Skeletal muscle satellite cell (primary cell): ENCODE measurements around the gene GAGE13.
"Not testable (repeated sequence)": the region's sequence is repeated elsewhere in the genome, so short reads cannot be mapped to it uniquely, and the experiment has no call there.

Source experiments
- H3K27me3 ChIP-seq: 2 replicates; pipeline ENCODE4 v1.7.0; 2013; ENCODE audit warnings: low read length; ENCODE audit not compliant: control insufficient read depth, insufficient read depth
- H3K36me3 ChIP-seq: 2 replicates; pipeline ENCODE4 v1.7.0; 2013; ENCODE audit warnings: mild to moderate bottlenecking, control low read depth, low read length; ENCODE audit not compliant: insufficient read depth
- H3K4me1 ChIP-seq: 2 replicates; pipeline ENCODE4 v1.7.0; 2013; ENCODE audit warnings: low read length; ENCODE audit not compliant: control insufficient read depth, insufficient read depth
- H3K4me2 ChIP-seq: 2 replicates; pipeline ENCODE4 v1.7.0; 2013; ENCODE audit warnings: mild to moderate bottlenecking, low read length
- H3K4me3 ChIP-seq: 2 replicates; pipeline ENCODE4 v1.7.0; 2013; ENCODE audit warnings: low read length
- H3K9ac ChIP-seq: 2 replicates; pipeline ENCODE4 v1.7.0; 2013; ENCODE audit warnings: mild to moderate bottlenecking, low read depth, low read length, moderate library complexity
- H3K9me3 ChIP-seq: replicated peaks from 2 replicates; pipeline ENCODE4 v1.7.0; 2013; ENCODE audit warnings: mild to moderate bottlenecking, control low read depth, low read length

Gene GAGE13

DNA sequence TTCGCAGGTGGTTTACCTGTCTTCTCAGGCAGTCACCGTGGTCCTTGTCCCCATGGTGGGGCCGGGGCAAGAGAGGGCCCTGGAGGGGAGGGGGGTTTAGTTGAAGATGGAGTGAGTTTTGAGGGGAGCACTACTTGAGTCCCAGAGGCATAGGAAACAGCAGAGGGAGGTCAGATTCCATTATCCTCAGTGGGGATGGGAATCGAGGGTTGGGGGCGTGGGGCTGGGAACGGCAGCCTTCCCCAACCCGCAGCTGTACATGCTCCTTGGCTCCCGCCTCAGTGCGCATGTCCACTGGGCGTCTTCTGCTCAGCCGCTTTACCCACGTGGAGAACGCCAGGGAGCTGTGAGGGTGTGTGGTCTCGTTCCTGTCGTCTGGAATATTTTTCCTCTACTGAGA lies 28.0 kb upstream of the GAGE13 start, which contains the start of gene GAGE10:
Gene GAGE10 (plus strand): TSS at position 301 of the 400 bp plus-strand sequence. CDS start 1,214 bp downstream, outside the sequence.
- Histone ChIP-seq H3K27me3 (peaks cover 3% of the 10 kb centered on the region), H3K9me3 (no peaks in the 10 kb centered on the region), H3K4me2 (no peak within 1 kb of the TSS), H3K4me1 (no peaks in the 10 kb centered on the region), H3K36me3 (no peaks in the 10 kb centered on the region), H3K9ac (no peak within 1 kb of the TSS), H3K4me3 (no peak within 1 kb of the TSS)

DNA sequence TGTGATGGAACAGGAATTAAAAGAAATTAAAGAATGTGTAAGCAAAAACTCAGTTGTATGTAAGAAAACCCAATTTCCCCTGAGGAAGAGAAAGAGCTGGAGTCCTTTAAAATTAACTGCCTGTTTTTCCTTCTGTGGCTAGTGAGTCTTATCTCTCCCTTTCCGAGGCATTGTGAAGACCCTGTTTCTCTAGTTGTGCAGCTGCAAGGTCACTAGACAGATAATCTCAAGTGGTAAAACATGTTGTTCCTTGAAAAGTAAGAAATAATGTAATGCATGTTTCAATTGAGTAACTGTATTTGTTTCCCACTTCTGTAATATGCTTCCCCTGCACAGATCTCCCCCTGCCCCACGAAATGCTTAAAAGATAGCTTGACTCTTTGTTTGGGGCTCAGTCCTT lies 23.6 kb upstream of the GAGE13 start:
- not testable (repeated sequence) for H3K9ac ChIP-seq, H3K36me3 ChIP-seq, H3K4me2 ChIP-seq

DNA sequence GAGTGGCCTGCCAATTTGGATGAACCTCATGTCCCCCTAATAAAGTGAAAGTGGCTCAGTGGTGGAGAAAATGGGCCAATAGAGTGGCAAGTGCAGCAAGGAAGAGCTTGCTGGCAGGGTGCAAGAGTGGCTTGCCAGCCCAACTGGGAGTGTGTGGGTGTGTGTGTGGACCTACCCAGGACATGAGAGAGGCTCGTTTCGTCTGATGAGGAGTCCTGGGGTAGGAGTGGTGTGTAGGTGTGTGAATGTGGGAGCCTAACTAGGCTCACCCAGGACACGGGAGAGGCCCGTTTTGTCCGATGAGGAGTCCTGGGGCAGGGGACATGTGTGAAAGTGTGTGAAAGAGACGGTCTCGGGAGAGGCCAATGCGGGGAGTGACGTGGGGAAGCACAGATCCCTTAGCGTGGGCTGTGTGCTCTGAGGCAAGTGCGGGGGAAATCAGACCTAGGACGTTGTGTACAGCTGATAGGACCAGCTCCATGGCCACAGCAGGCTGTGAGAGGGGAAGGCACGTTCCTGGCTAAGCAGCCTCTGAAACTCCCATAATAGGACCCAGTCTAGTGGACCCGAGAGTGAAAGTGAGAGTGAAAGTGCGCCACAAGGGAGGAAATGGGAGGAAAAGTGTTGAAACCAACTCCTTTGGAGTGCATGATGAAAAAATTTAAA lies 22.6 kb upstream of the GAGE13 start:
- H3K36me3 ChIP-seq, result no peaks in the 10 kb centered on the region
- peak overlapping the region; percentile 84 for H3K4me2 ChIP-seq
- peaks cover 3% of the 10 kb centered on the region for H3K27me3 ChIP-seq
- peak overlapping the region; percentile 67 for H3K9ac ChIP-seq
- H3K4me3 ChIP-seq, result peak overlapping the region; percentile 62
- H3K9me3 ChIP-seq, result no peaks in the 10 kb centered on the region
- peaks cover 8% of the 10 kb centered on the region for H3K4me1 ChIP-seq

More for the DNA sequence above, 23.6 kb upstream of the GAGE13 start:
- H3K27me3 ChIP-seq, H3K4me1 ChIP-seq, H3K4me3 ChIP-seq, H3K9me3 ChIP-seq: not testable (repeated sequence)

DNA sequence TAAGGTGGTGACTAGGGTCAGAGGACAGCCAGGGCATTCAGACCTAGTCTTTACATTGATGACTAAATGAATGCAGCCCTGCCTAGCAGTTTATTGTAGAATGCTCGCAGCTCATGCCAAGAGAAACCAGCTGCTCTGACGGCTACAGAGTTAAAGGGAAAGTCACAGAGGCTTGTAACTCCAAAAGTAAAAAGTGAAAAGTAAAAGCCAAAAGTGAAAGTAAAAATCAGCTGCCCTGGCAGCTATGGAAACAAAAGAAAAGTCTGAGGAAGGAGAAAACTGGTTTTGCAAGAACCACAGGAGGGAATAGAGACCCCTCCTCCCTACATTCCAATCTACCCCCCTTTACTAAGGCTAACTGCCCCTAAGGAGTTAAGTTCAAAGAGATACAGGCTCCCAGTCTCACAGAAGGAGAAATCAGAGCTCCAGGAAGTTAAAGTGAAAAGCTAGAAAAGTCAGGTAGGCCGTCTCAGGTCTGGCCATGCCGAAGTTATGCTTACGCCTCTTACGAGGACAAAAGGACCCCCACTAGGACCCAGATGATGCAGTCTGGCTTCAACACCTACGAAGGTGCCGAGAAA lies 21.9 kb upstream of the GAGE13 start:
- H3K4me1 ChIP-seq, result peaks cover 8% of the 10 kb centered on the region
- H3K9ac ChIP-seq, result peak overlapping the region; percentile 67
- no peaks in the 10 kb centered on the region for H3K36me3 ChIP-seq
- peak overlapping the region; percentile 84 for H3K4me2 ChIP-seq
- H3K27me3 ChIP-seq, result peaks cover 3% of the 10 kb centered on the region
- no peaks in the 10 kb centered on the region for H3K9me3 ChIP-seq
- peak overlapping the region; percentile 62 for H3K4me3 ChIP-seq

DNA sequence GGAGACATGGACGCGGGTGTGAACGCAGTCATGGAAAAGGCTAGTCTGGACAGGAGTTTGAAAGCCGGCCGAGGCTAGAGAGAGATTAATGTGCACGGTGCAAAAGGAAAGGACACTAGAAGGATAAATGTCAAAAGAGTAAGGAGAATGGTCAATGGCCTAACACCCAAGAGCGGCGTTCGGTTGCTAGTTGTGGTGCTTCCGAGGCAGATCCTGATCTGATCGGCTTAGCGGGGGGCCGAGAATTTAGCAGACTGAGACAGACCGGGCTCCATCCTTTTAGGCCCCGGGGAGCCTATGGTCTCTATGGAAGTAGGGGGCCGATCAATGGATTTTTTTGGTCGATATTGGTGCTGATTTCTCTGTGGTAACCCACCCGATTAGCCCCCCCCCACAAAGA lies 21.0 kb upstream of the GAGE13 start:
- Histone ChIP-seq H3K36me3 (no peaks in the 10 kb centered on the region), H3K27me3 (peaks cover 6% of the 10 kb centered on the region), H3K4me1 (peaks cover 8% of the 10 kb centered on the region), H3K4me3 (peak overlapping the region; percentile 62), H3K4me2 (peak overlapping the region; percentile 84), H3K9me3 (no peaks in the 10 kb centered on the region), H3K9ac (no peak overlapping the region)

DNA sequence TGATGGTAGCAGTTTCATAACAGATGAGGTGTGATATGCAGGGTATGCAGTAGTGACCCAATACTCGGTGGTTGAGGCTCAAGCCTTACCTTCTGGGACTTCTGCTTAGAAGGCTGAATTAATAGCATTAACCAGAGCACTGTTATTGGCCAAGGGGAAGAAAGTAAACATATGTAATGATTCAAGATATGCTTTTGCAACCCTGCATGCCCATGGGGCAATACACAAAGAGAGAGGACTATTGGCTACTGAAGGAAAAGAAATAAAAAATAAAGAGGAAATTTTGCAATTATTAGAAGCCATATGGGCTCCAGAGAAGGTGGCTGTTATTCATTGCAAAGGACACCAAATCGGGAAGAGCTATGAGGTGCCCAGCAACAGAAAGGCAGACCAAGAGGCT lies 19.2 kb upstream of the GAGE13 start:
- no peak overlapping the region for H3K4me3 ChIP-seq
- H3K27me3 ChIP-seq, result peaks cover 4% of the 10 kb centered on the region
- peaks cover 8% of the 10 kb centered on the region for H3K4me1 ChIP-seq
- no peak overlapping the region for H3K4me2 ChIP-seq
- H3K9me3 ChIP-seq, result no peaks in the 10 kb centered on the region
- no peak overlapping the region for H3K9ac ChIP-seq
- no peaks in the 10 kb centered on the region for H3K36me3 ChIP-seq

DNA sequence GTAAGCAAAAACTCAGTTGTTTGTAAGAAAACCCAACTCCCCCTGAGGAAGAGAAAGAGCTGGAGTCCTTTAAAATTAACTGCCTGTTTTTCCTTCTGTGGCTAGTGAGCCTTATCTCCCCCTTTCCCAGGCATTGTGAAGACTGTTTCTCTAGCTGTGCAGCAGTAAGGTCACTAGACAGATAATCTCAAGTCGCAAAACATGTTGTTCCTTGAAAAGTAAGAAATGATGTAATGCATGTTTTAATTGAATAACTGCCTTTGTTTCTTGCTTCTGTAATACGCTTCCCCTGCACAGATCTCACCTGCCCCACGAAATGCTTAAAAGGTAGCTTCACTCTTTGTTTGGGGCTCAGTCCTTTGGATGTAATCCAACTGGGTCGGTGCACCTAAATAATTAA lies 15.3 kb upstream of the GAGE13 start:
- Histone ChIP-seq H3K9me3 (no peaks in the 10 kb centered on the region), H3K27me3 (peaks cover 4% of the 10 kb centered on the region), H3K4me2 (no peak overlapping the region), H3K4me1 (no peaks in the 10 kb centered on the region), H3K4me3 (no peak overlapping the region), H3K36me3 (no peaks in the 10 kb centered on the region), H3K9ac (no peak overlapping the region)

DNA sequence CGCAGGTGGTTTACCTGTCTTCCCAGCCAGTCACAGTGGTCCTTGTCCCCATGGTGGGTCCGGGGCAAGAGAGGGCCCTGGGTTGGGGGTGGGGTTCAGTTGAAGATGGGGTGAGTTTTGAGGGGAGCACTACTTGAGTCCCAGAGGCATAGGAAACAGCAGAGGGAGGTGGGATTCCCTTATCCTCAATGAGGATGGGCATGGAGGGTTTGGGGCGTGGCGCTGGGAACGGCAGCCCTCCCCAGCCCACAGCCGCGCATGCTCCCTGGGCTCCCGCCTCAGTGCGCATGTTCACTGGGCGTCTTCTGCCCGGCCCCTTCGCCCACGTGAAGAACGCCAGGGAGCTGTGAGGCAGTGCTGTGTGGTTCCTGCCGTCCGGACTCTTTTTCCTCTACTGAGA lies 9.6 kb upstream of the GAGE13 start, which contains the start of gene GAGE12J:
Gene GAGE12J (plus strand): TSS at position 301 of the 400 bp plus-strand sequence. CDS start 1,157 bp downstream, outside the sequence.
- H3K4me3 ChIP-seq, H3K4me2 ChIP-seq, H3K9ac ChIP-seq, H3K27me3 ChIP-seq, H3K36me3 ChIP-seq, H3K4me1 ChIP-seq, H3K9me3 ChIP-seq: not testable (repeated sequence)

DNA sequence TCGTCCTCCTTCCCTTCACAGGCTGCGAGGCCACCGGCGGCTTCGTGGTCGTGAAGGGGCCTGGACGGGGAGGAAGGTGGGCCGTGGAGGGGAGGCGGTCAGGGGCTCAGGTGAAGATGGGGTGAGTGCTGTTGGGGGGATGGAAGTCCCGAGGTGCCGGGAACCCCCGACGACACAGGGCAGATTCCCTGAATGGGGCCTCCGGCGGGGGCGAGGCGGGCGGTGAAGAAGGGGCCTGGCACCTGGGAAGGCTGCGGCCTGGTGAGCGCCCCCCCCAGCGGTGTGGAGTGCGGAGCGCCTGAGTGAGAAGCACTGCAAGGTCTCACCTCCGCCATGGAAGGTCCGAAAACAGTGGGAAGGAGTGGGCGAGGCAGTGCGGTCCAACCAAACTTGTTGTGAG lies 9.1 kb upstream of the GAGE13 start:
- not testable (repeated sequence) for H3K4me1 ChIP-seq, H3K9ac ChIP-seq, H3K27me3 ChIP-seq, H3K4me2 ChIP-seq, H3K4me3 ChIP-seq, H3K36me3 ChIP-seq, H3K9me3 ChIP-seq

DNA sequence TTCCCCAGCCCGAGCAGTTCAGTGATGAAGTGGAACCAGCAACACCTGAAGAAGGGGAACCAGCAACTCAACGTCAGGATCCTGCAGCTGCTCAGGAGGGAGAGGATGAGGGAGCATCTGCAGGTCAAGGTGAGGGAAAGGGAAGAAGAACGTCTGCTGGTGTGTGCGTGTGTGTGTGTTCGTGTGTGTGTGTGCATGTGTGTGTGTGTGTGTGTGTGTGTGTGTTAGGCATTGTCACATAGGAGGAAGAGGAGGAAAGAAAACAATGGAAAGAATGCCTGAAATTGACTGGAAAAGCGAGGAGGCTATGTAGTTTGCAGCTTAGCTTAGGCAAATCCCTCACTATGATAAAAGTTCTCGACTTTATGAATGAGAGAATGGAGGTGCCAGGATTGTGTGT lies 7.6 kb upstream of the GAGE13 start:
- not testable (repeated sequence) for H3K4me2 ChIP-seq

DNA sequence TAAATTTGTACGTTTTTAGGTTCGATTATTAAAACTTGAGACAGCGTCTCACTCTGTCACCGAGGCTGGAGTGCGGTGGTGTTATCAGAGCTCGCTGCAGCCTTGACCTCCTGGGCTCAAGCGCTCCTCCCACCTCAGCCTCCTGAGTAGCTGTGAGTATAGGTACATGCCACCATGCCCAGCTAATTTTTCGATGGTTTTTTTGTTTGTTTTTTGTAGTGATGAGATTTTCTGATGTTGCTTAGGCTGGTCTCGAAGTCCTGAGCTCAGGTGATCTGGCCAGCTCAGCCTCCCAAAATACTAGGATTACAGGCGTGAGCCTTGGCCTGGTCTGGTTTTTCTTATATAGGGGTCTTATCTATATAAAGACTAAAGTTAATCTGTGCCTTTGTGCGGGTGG lies 961 bp upstream of the GAGE13 start:
- H3K4me2 ChIP-seq, H3K4me1 ChIP-seq, H3K9me3 ChIP-seq, H3K9ac ChIP-seq, H3K27me3 ChIP-seq, H3K36me3 ChIP-seq, H3K4me3 ChIP-seq: not testable (repeated sequence)

More for the DNA sequence above, 7.6 kb upstream of the GAGE13 start:
- H3K27me3 ChIP-seq, H3K9ac ChIP-seq, H3K36me3 ChIP-seq, H3K4me1 ChIP-seq, H3K9me3 ChIP-seq, H3K4me3 ChIP-seq: not testable (repeated sequence)

DNA sequence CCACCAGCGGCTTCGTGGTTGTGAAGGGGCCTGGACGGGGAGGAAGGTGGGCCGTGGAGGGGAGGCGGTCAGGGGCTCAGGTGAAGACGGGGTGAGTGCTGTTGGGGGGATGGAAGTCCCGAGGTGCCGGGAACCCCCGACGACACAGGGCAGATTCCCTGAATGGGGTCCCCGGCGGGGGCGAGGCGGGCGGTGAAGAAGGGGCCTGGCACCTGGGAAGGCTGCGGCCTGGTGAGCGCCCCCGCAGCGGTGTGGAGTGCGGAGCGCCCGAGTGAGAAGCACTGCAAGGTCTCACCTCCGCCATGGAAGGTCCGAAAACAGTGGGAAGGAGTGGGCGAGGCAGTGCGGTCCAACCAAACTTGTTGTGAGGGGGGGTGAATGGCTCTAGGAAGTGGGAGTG lies 459 bp downstream of the GAGE13 start:
- not testable (repeated sequence) for H3K9ac ChIP-seq, H3K36me3 ChIP-seq, H3K4me3 ChIP-seq, H3K9me3 ChIP-seq, H3K4me1 ChIP-seq, H3K4me2 ChIP-seq, H3K27me3 ChIP-seq
